Hematopoietic multipotent progenitor cell treated with erythropoietin and hydrocortisone succinate and interleukin-3 and kit ligand, for 15 days (in vitro differentiated cells): ENCODE measurements around the gene F8A2.
"Not testable (repeated sequence)": the region's sequence is repeated elsewhere in the genome, so short reads cannot be mapped to it uniquely, and the experiment has no call there.

Source experiments
- DNase-seq: peaks from one replicate; pipeline ENCODE4 v3.0.0-alpha.2; 2015; ENCODE audit warnings: low spot score

Gene F8A2

GRCh38 chrX:155381843-155382528, at the start of gene F8A2:
Gene F8A2, plus strand, starts transcription at chrX:155382095. Its CDS starts 20 bp downstream, at chrX:155382115.
- DNase-seq: not testable (repeated sequence)

- DNase-seq: no peak
Observed at GRCh38 chrX:155333544-155334100, 48.3 kb upstream of the F8A2 start.

- DNase-seq: peak; percentile 94
Observed at GRCh38 chrX:155334486-155335336, 47.2 kb upstream of the F8A2 start, which contains the start of gene CLIC2. Gene CLIC2, minus strand, starts transcription at chrX:155334614. Its CDS starts 187 bp downstream, at chrX:155334427.

GRCh38 chrX:155335337-155335712, 46.6 kb upstream of the F8A2 start:
- DNase-seq: not testable (repeated sequence)

GRCh38 chrX:155345689-155346088, 36.2 kb upstream of the F8A2 start:
- not testable (repeated sequence) for DNase-seq

- not testable (repeated sequence) for DNase-seq
Observed at GRCh38 chrX:155349448-155349847, 32.4 kb upstream of the F8A2 start.

- DNase-seq: not testable (repeated sequence)
Observed at GRCh38 chrX:155363712-155364111, 18.2 kb upstream of the F8A2 start.

GRCh38 chrX:155373777-155374458, 8.0 kb upstream of the F8A2 start:
- DNase-seq: not testable (repeated sequence)

GRCh38 chrX:155379802-155380201, 2.1 kb upstream of the F8A2 start:
- DNase-seq: not testable (repeated sequence)

GRCh38 chrX:155382529-155382967, 653 bp downstream of the F8A2 start:
- DNase-seq: not testable (repeated sequence)

GRCh38 chrX:155389634-155390033, 7.7 kb downstream of the F8A2 start:
- no peak for DNase-seq

- DNase-seq: not testable (repeated sequence)
Observed at GRCh38 chrX:155394747-155395276, 12.9 kb downstream of the F8A2 start.

GRCh38 chrX:155406429-155406828, 24.5 kb downstream of the F8A2 start:
- no peak for DNase-seq

GRCh38 chrX:155417769-155418168, 35.9 kb downstream of the F8A2 start:
- no peak for DNase-seq
